Hindlimb muscle (tissue), 1 donor: ENCODE data around the gene CRTC3. TPM values are rescaled to one million over a fixed set of nuclear protein-coding genes. Genes with fewer than 3 reads are reported as not detected.
"Not testable (repeated sequence)": the region's sequence is repeated elsewhere in the genome, so short reads cannot be mapped to it uniquely, and the experiment has no call there.

Source experiments
- DNase-seq: peaks from one replicate; pipeline ENCODE4 v3.0.0-alpha.2; 2013
- polyA plus RNA-seq: library from polyadenylated mRNA; unstranded; fragments of 120-200 nt; gene quantifications from one replicate; pipeline ENCODE4 v1.2.1, GENCODE V29; 2013; ENCODE audit not compliant: insufficient read length

The CRTC3 gene
- polyA plus RNA-seq, 1 donor, result 26.4 TPM

DNA sequence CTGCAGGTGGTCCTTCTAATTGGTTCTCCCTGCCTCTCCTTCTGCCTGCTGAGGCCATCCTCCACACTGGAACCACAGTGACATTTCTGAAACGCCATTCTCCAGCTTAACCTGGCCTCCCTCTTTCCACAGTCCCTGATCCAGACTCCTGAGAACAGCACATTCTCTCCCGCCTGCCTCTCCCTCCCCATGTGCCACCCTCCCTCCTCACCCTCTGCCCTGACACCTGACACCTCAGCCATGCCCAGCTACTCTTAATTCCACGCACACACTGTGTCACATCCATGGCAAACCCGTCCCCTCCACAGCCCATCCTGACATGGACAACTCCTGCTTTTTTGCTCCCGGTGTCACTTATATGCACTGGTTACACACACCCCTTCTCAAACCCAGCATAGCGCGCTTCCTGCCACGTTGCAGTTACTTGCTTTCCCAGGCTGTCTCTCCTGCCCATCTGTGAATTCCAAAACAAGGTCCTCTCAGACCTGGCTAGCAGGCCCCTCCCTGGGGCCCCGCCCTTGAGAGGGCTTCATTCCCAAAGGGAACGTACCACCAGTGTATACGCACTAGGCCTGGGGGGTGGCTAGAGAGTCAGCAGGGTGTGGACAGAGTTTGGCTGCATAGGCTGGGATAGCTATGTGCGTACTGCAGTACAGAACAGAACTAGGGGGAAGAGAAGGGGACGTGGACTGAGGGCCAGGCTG, 94.7 kb downstream of the CRTC3 start:
- DNase-seq, result no peak

DNA sequence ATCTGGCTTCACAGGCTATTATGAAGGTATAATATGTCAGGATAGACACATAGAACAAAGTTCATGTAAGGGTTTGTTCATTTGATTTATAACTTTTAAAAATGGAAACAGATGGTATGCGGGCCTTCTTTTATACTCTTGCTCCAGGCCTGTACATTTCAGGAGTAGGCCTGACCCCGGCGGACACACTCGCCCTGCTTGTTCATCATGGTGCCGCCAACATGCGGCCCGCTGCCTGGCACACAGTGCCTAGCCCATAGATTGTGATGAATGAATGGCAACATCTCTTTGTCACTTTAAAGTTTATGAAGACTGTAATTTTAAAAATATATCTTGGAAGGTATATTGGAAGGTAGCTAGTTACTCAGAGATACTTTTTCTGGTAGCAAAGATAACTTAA, 95.3 kb downstream of the CRTC3 start:
- no peak for DNase-seq

DNA sequence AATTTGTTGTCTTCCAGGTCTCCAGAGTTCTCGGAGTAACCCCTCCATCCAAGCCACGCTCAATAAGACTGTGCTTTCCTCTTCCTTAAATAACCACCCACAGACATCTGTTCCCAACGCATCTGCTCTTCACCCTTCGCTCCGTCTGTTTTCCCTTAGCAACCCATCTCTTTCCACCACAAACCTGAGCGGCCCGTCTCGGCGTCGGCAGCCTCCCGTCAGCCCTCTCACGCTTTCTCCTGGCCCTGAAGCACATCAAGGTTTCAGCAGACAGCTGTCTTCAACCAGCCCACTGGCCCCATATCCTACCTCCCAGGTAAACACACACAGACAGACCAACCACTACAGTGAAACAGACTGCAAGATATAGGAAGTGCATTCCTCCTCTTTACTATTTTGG, 99.5 kb downstream of the CRTC3 start:
- no peak for DNase-seq

DNA sequence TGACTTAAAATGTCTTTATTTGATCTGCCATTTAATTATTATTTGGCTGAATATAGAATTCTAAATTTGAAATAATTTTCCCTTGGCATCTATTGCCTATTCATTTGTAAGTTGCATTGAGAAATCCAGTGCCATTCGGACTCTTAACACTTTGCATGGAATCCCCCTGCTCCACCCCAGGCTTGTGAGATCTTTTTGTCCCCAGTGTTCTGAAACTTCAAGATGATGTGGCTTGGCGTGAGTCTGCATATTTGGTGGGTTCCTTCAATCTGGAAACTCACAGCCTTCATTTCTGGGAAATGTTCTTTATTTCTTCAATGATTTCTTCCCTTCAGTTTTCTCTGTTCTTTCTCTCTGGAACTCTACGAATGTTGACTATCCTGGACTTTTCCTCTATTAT, 103.6 kb downstream of the CRTC3 start:
- no peak for DNase-seq

DNA sequence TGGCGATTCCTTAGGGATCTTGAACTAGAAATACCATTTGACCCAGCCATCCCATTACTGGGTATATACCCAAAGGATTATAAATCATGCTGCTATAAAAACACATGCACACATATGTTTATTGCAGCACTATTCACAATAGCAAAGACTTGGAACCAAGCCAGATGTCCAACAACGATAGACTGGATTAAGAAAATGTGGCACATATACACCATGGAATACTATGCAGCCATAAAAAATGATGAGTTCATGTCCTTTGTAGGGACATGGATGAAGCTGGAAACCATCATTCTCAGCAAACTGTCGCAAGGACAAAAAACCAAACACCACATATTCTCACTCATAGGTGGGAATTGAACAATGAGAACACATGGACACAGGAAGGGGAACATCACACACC, 107.3 kb downstream of the CRTC3 start:
- DNase-seq, result not testable (repeated sequence)

DNA sequence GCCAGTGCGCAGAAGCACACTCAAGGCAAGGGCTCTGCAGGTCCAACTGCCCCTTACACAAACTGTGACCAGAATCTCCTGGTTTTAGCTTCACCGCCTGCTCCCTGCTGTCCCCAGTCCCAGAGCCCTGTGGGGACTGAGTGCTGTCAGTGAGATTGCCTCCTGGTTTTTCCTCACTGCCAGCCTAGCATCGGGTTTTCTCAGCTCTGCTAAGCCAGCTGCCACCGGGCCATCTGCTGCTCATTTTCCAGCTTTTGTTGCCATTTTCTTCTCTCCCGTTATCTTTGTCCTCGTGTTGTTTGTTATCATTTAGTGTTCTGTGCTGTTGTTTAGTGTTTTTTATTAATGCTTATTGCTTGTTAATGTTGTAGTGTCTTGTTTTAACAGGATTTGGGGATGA, 108.0 kb downstream of the CRTC3 start:
- DNase-seq, result no peak

DNA sequence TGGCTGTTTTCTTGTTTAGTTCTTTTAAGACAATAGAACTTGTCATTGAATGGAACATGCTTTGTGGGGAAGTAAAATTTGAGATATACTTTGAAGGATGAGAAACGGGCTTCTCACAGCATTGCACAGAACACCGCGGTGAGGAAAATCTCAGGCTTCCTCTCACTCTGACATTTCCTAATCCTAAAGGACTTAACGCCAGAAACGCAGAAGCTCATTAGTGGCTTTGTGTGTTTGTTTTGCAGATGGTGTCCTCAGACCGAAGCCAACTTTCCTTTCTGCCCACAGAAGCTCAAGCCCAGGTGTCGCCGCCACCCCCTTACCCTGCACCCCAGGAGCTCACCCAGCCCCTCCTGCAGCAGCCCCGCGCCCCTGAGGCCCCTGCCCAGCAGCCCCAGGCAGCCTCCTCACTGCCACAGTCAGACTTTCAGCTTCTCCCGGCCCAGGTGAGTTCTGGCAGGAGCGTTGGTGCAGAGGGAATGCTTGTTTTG, 108.5 kb downstream of the CRTC3 start:
- no peak for DNase-seq

DNA sequence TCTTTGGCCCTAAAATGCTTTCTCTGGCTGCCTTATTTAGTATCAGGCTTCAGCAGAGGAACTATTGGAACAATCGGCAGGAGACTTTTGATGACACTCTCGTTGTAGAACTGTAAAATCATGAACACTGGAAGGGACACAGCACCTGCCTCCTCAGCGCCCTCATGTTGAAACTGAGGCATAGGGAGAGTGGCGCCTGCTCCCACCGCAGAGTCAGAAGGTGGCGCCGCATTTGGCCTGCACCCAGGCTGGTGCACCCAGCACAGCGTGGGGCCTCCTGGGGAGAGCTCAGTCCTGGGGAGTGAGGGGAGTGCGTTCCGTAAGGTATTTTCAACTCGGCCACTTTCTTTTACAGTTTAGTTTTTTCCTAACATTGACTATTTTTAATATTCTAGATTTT, 109.2 kb downstream of the CRTC3 start:
- DNase-seq, result no peak

DNA sequence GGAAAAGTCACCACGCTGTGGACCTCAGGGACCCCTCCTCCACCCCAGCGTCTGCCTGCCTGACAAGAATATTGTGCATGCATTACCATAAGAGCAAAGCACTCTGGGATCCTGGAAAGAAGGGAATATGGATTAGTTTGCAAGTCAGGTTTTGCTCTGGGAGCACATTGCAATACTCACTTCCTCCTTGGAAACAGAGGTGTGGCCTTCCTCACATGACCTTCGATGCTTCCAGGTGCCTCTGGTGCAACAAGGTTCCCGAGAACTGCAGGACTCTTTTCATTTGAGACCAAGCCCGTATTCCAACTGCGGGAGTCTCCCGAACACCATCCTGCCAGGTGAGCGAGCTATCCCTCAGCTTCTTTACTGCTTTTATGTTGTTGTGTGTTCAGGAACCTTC, 111.1 kb downstream of the CRTC3 start:
- no peak for DNase-seq

DNA sequence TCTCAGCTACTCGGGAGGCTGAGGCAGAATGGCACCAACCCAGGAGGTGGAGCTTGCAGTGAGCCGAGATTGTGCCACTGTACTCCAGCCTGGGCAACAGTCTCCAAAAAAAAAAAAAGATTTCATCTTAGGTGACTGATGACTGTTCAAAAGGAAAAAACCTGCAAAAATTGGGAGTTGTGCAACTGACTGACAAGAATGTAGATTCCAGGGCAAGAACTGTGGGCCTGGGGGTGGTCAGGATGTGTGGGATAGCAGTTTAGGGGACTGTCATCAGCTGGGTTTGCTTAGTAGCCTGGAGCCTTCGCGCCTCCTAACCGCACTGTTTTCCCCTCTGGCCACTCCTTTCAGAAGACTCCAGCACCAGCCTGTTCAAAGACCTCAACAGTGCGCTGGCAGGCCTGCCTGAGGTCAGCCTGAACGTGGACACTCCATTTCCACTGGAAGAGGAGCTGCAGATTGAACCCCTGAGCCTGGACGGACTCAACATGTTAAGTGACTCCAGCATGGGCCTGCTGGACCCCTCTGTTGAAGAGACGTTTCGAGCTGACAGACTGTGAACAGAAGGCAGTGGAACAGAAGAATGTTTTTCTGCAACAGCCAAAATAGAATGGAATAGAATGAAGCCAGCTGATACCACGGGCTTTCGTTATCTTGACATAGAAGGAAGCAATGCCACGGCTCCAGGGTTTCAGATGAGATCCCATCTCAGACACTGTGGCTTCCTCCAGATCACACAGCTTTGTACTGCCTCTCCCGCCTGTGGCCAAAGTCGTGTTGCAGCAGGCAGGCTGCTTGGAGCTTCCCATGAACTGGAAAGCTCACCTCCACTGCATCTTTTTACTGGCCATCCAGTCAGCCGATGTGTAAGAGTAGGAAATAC, 112.1 kb downstream of the CRTC3 start:
- no peak for DNase-seq

DNA sequence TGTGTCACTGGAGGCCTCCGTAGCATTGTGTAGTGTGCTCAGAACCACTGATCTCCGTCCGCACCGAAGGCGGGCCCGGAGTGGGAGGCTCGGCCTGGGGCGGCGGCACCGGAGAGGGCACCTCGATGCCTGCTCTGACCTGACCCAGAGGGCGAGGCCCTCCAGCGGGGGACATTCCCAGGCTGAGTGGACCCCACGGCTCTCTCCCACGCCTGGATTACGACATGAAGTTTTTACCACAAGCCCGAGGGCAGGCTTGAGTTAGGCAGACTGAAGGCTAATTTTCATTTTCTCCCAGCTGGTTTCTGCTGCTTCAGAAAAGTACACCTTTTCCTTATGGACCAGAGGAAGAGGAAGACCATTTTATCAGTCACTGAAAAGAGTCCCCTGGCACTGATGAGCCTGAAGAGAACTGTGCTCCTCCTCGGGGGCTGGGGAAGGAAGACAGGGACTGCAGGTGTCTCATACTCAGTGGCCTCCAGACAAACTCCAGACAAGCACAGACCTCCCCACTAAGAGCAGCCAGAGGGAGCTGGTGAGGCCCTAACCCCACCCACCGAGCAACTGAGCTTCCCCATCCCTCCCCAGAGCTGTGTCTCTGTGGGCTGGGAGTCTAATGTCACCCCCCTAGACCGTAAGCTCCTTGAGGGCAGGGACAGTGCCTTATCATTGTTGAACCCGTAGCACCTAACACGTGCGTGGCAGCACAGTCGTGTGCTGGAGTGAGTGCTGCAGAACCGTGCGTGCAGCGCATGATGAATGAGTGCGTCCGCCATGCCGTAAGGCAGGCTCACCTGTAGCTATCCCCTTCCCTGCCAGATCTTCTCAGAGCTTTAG, 113.0 kb downstream of the CRTC3 start:
- DNase-seq, result no peak

DNA sequence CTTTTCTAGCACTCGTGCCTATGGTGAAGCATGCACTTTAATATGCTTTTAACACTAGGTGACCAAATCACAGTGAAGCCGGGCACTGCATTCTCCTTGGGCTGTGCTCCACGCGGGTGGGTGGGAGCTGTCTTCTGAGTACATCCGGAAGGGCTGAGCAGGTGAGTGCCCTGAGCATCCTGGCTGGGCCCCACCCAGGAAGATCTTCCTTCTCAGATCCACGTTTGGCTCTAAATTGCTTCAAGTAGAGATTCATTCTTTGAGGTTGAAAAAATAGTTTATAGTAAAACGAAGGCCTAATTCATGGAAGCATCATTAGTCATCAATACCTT, 113.5 kb downstream of the CRTC3 start:
- no peak for DNase-seq

DNA sequence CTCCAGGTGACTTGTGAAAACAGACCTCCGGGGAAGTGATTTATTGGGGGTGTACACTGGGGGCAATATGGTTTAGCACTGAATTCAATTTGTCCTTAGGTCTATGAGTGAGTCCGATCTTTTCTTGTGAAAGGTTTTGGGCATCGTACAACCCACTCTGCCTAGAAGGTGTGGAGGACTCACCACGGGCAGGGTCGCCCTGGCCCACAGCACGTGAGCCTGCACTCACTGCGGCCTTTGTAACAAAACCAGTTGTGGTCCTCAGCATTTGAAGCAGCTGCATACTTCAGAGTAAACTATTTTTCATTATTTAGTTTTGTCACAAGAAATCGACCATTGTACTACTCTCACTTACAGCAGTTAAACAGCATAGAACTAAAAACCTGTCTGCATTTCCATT, 114.8 kb downstream of the CRTC3 start:
- DNase-seq, result no peak

DNA sequence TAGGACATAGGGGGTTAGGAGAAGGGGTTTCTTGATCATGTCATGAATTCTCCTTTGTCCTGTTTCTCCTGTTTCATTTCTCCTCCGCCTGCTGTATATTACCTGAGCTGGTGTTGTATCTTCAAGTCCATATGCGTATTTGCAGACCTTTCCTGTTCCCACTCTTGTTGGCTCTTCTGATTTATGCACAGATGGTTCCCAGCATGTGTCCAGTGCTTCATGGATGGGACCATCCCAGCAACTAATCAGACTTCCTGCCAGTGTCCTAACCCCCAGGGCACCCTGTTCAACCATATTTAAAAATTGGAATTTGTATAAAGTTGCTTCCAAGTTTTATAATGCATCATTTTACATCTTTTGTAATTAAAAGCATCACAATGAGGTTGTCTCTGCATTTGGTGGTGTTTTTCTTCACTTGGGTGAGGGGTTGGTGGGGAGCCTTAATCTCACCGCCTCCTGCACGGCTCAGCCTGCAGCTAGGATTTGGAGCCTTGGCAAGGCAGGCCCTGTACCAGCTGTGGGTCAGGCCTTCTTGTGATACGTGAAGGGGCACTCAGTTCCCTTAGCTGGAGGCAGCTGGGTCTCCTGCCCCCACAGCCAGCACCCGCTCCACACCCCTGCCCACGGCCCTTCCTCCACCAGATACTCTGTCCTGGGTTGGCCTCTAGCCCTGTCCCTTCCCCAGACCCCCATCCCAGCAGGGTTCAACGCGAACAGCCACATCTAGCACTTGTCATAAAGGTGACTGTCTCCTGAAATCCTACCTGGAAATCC, 115.4 kb downstream of the CRTC3 start:
- no peak for DNase-seq

DNA sequence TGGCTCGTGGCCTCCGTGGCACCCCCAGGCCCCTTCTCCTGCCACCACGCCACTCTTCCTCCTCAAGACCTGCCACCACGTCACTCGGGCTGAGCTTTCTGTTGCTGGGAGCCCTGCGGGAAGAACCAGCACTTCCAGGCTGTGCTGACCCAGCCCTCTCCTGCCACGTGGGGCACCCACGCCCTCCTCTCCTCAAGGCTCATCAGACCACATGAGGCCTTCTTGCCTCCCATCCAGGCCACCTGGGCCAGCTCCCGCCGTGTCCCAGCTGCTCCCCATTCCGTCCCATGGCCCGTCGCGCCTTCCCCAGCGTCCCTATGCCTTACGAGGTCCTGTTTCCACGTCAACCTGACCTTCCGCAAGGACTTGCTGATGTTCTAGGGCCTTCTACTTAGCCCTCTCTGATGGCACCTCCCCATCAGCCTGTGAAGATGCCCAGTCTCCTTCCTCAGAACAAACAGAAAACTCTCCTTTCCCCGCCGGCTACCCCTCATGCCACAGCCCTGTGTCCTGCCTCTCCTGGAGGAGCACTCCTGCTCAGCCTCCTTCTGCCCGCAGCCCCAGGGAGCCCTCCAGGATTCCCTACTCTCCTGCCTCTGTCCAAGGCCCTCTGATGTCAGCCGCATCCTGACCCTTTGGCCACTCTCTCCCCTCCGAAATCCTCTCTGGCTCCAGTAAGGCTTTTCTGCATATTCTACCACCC, 116.3 kb downstream of the CRTC3 start:
- no peak for DNase-seq

DNA sequence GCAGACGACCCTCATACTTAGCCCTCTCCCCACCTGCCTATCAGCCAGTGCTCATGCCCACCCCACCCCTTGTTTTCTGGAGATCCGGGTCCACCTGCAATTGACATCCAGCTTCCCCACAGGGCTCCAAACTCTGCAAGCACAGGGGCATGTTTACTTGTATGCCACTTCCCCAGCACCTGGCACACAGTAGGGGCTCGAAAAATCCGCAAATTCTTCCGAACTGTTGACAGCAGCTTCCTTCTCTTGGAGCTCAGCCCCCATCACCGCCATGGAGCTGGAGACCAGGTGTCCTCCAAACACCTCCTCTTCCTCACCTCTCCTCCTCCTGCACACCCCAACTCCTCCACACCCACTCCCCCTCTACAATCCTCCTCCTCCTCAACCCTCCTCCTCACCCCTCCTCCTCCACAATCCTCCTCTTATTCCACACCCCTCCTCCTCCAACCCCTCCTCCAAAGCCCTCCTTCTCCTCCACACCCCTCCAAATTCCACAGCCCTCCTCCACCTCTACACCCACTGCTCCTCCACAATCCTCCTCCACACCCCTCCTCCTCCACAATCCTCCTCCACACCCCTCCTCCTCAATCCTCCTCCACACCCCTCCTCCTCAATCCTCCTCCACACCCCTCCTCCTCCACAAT, 117.1 kb downstream of the CRTC3 start:
- DNase-seq, result no peak

DNA sequence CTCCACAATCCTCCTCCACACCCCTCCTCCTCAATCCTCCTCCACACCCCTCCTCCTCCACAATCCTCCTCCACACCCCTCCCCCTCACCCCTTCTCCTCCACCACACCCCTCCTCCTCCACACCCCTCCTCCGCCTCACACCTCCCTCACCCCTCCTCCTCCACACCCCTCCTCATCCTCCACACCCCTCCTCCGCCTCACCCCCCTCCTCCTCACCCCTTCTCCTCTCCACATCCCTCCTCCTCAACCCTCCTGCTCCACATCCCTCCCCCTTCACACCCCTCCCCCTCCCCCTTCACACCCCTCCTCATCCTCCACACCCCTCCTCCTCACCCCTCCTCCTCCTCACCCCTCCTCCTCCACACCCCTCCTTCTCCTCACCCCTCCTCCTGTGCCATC, 117.6 kb downstream of the CRTC3 start:
- DNase-seq, result no peak

DNA sequence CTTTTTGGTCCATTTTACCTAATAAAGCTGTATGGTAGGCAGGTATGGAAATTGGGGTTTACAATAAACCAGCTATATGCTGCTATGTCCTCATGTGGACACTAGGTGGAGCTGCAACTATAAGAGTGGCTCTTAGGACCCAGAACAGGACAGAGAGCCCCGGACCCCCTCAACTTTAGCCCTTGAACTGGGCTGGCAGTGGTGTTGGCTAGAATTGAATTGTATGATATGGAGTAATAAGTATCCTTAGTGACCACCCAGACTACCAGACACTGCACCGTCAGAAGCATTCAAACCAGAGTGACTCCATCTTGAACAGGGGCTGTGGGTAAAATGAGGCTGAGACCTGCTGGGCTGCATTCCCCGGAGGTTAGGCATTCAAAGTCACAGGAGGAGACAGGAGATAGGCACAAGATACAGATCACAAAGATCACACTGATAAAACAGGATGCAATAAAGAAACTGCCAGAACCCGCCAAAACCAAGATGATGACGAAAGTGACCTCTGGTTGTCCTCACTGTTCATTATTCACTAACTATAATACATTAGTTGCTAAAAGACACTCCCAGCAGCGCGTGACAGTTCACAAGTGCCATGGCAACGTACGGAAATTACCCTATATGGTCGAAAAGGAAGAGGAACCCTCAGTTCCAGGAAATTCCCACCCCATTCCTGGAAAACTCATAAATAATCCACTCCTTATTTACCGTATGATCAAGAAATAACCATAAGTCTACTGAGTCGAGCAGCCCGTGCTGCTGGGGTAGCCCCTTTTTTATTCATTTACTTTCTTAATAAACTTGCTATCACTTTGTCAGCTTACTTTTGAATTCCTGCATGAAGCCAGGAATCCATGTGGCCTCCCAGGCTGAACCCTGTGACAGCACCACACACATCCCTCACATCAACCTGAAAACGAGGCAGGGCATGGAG, 118.7 kb downstream of the CRTC3 start:
- DNase-seq, result peak; percentile 66

DNA sequence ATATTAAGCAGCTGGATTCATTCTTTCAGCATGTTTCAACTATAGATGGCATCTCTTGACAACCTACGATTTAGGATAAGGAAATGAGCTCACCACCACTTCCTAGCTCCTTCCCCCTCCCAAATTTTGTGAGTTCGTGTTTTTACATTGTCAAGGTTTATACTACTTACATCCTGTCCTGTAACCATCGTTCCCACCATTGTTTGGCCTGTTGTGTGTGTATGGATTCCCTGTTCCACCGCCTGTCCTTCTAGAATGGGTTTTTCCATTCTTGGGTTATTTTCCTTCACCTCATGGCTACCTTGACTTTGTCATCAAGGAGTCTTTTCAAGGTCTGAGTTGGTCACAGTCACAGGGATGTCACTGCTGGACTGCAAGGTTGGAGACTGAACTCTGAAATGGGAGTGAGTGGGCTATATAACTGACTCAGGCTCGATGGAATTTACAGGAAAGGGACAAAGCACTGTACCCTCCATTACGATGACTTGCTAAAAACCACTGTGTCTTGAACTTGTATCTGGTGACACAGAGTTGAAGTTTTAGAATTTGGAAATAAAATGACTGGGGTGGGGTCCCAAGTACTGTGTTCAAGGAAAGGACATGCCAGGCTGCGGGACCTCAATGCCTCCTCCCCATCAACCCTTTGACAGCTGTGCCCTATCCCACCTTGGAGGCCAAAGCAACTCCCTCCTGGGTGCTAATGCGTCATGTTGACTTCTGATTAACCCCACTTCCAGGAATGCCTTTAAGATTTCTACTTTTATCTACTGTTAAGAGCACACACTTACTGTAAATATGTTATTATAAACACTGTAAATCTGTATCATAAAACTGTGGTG, 120.6 kb downstream of the CRTC3 start:
- no peak for DNase-seq
